ENCODE results near the gene NMNAT2. TPM values are rescaled to one million over a fixed set of nuclear protein-coding genes. Genes with fewer than 3 reads are reported as not detected.

NMNAT2 gene
- total RNA-seq, 1 experiment from 2014 or later: 11.4 TPM

DNA sequence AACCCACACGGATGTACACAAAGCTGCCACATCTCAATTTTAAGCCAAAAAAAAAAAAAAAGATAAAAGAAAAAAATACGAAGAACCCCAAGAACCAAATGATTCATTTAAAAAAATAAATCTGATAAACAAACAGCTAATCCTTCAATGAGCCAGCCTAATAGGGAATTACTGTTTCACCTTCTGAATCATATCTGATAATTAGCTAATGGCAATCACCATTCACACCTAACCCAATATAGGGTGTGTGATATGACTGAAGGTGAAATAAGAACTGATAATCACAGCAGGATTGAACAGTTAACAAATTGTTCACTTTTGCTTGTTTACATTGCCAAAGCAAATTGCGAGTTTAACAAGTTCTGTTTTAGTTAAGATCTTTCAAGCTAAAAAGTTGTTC, 170.7 kb downstream of the NMNAT2 start:
- Histone ChIP-seq H4K91ac (ENCODE audit: insufficient read length, low read depth, low read length) (no peak overlapping the region), H3K27me3 (ENCODE audit: insufficient read depth, low read length) (no peaks in the 10 kb centered on the region), H3T11ph (ENCODE audit: low read length) (no peak overlapping the region), H2AFZ (ENCODE audit: low read length) (no peak overlapping the region), H3K4ac (ENCODE audit: low read depth, low read length) (no peak overlapping the region), H3K79me2 (ENCODE audit: insufficient read depth, low read length) (no peaks in the 10 kb centered on the region), H3K14ac (ENCODE audit: insufficient read depth, low read length) (no peak overlapping the region), H3K4me2 (ENCODE audit: insufficient read depth, insufficient read length, low read length) (no peak overlapping the region), H4K8ac (replicated peaks; ENCODE audit: insufficient read length, low read depth, low read length) (no peak overlapping the region), H3K9ac (ENCODE audit: extremely low read depth, insufficient read length, low read length) (no peak overlapping the region), H3K18ac (ENCODE audit: insufficient read length, low read depth, low read length) (no peak overlapping the region), H2BK12ac (ENCODE audit: insufficient read length, low read depth, low read length) (no peak overlapping the region), H2BK120ac (ENCODE audit: low read depth, low read length, poor library complexity, severe bottlenecking) (no peak overlapping the region), H2BK20ac (ENCODE audit: low read depth, low read length, poor library complexity, severe bottlenecking) (no peak overlapping the region), H3K79me1 (ENCODE audit: insufficient read depth, low read depth, low read length, poor library complexity, severe bottlenecking) (no peaks in the 10 kb centered on the region), H3K23me2 (ENCODE audit: insufficient read length, low read depth, low read length, poor library complexity, severe bottlenecking) (no peaks in the 10 kb centered on the region), H3K9me3 (ENCODE audit: control insufficient read depth, low read depth, low read length) (no peaks in the 10 kb centered on the region), H2BK5ac (ENCODE audit: insufficient read length, low read length) (no peak overlapping the region), H4K20me1 (ENCODE audit: control insufficient read depth, insufficient read depth, insufficient read length) (no peaks in the 10 kb centered on the region), H3K4me1 (ENCODE audit: insufficient read depth, low read length) (no peaks in the 10 kb centered on the region), H2BK15ac (ENCODE audit: low read depth, low read length) (no peak overlapping the region), H3K56ac (ENCODE audit: insufficient read length, low read depth, low read length) (no peak overlapping the region), H3K27ac (ENCODE audit: insufficient read length, low read depth, low read length) (no peak overlapping the region), H3K23ac (ENCODE audit: insufficient read length, low read depth, low read length) (no peak overlapping the region), H2AK5ac (ENCODE audit: insufficient read length, low read length) (no peak overlapping the region), H4K5ac (ENCODE audit: insufficient read length, low read depth, low read length) (no peak overlapping the region)
- no peak overlapping the region for H3K4me3 Mint-ChIP-seq
- WGBS (ENCODE audit: extremely low coverage, insufficient read length, low lambda C conversion rate): no CpG with 5 or more reads among the region's 3 CpGs
- peaks cover 3 to 12% of the 10 kb centered on the region in 2 experiments; a peak in 2 of 4 replicates for H3K4me1 Mint-ChIP-seq
- TF ChIP-seq, protein P1, sequence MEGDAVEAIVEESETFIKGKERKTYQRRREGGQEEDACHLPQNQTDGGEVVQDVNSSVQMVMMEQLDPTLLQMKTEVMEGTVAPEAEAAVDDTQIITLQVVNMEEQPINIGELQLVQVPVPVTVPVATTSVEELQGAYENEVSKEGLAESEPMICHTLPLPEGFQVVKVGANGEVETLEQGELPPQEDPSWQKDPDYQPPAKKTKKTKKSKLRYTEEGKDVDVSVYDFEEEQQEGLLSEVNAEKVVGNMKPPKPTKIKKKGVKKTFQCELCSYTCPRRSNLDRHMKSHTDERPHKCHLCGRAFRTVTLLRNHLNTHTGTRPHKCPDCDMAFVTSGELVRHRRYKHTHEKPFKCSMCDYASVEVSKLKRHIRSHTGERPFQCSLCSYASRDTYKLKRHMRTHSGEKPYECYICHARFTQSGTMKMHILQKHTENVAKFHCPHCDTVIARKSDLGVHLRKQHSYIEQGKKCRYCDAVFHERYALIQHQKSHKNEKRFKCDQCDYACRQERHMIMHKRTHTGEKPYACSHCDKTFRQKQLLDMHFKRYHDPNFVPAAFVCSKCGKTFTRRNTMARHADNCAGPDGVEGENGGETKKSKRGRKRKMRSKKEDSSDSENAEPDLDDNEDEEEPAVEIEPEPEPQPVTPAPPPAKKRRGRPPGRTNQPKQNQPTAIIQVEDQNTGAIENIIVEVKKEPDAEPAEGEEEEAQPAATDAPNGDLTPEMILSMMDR (conservative IDR thresholded peaks at IDR 0.05): no peak
- peaks cover 2 to 5% of the 10 kb centered on the region in 2 experiments; a peak in 3 of 5 replicates for H3K9me3 Mint-ChIP-seq
- DNase-seq: no peak
- H3K27me3 Mint-ChIP-seq (ENCODE audit: low read depth): no peaks in the 10 kb centered on the region
- H3K27ac Mint-ChIP-seq: no peak overlapping the region
- H3K36me3 Mint-ChIP-seq (ENCODE audit: insufficient read depth in 1 of 3, low read depth in 3 of 3): peaks cover 13 to 21% (median 17%) of the 10 kb centered on the region in 3 experiments; a peak in 6 of 7 replicates
